Calu3 (cell line): ENCODE data around the gene APBA1. TPM values are rescaled to one million over a fixed set of nuclear protein-coding genes. Genes with fewer than 3 reads are reported as not detected.

Source experiments
- BruUV-seq: library from RNA; stranded (reverse); fragments of 400-500 nt; replicated peaks from 2 replicates; lab custom pipeline; 2021; lab: Mats Ljungman, UMichigan
- CTCF ChIA-PET: fragments of 300-600 bp; sonication (Branson Sonifier 250); formaldehyde crosslinking; loops from one replicate; lab custom pipeline; 2022; ENCODE audit warnings: antibody characterized with exemption; lab: Charles Lee
- DNase-seq: peaks from one replicate; pipeline ENCODE4 v3.0.0; 2022
- H3K27ac Mint-ChIP-seq: one replicate; pipeline ENCODE4 v1.8.0; 2022; ENCODE audit warnings: mixed read lengths; ENCODE audit not compliant: unreplicated experiment
- H3K27me3 Mint-ChIP-seq: one replicate; pipeline ENCODE4 v1.8.0; 2022; ENCODE audit warnings: mixed read lengths; ENCODE audit not compliant: unreplicated experiment
- H3K36me3 Mint-ChIP-seq: one replicate; pipeline ENCODE4 v1.8.0; 2022; ENCODE audit warnings: mild to moderate bottlenecking, moderate library complexity, mixed read lengths; ENCODE audit not compliant: insufficient read depth, unreplicated experiment
- H3K4me1 Mint-ChIP-seq: one replicate; pipeline ENCODE4 v1.8.0; 2022; ENCODE audit warnings: mild to moderate bottlenecking, low read depth, mixed read lengths; ENCODE audit not compliant: unreplicated experiment
- H3K4me3 Mint-ChIP-seq: one replicate; pipeline ENCODE4 v1.8.0; 2022; ENCODE audit warnings: mild to moderate bottlenecking, low read depth, moderate library complexity, mixed read lengths; ENCODE audit not compliant: unreplicated experiment
- H3K9me3 Mint-ChIP-seq: one replicate; pipeline ENCODE4 v1.8.0; 2022; ENCODE audit warnings: low read depth, mixed read lengths; ENCODE audit not compliant: unreplicated experiment
- intact Hi-C: fragments of 100-400 bp; cut with micrococcal nuclease; formaldehyde crosslinking; loops from one replicate; pipeline ENCODE4 v1.10.0; 2022; ENCODE audit not compliant: unreplicated experiment
- total RNA-seq: library from RNA; stranded (reverse); gene quantifications from 2 replicates; pipeline ENCODE4 v1.2.3, GENCODE V29; 2022
- TF ChIP-seq, protein P1 (sequence below): fragments of 200-600 bp; IDR thresholded peaks from one replicate; pipeline ENCODE4 v1.8.0; 2022; ENCODE audit warnings: antibody characterized with exemption; ENCODE audit not compliant: unreplicated experiment

APBA1 gene
- total RNA-seq, 1 experiment from 2014 or later: 4.4 TPM

DNA sequence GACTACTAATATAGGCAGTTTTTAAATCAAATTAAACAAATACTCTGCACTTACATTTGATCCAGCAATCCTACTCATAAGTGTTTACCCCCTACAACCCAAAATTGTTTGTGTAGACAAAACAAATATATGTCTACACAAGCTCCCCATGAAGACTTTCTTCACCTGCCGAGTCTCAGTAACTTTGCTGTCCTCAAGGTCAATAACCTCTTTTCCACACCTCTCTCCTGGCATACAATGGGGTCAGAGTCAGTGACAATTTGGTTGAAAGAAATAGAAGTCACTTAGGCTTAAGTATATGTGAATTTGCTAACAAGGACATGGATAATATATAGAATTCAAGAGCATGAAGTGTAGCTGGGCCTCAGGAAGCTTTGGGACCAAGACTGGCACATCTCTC is 29.1 kb downstream of the APBA1 start:
- DNase-seq: no peak
- Mint-ChIP-seq H3K36me3 (no peaks in the 10 kb centered on the region), H3K4me3 (no peak overlapping the region), H3K27me3 (no peaks in the 10 kb centered on the region), H3K4me1 (peaks cover 15% of the 10 kb centered on the region), H3K9me3 (no peaks in the 10 kb centered on the region), H3K27ac (no peak overlapping the region)
- CTCF ChIA-PET: no interaction called here
- intact Hi-C loops: no loop called here
- TF ChIP-seq, protein P1, sequence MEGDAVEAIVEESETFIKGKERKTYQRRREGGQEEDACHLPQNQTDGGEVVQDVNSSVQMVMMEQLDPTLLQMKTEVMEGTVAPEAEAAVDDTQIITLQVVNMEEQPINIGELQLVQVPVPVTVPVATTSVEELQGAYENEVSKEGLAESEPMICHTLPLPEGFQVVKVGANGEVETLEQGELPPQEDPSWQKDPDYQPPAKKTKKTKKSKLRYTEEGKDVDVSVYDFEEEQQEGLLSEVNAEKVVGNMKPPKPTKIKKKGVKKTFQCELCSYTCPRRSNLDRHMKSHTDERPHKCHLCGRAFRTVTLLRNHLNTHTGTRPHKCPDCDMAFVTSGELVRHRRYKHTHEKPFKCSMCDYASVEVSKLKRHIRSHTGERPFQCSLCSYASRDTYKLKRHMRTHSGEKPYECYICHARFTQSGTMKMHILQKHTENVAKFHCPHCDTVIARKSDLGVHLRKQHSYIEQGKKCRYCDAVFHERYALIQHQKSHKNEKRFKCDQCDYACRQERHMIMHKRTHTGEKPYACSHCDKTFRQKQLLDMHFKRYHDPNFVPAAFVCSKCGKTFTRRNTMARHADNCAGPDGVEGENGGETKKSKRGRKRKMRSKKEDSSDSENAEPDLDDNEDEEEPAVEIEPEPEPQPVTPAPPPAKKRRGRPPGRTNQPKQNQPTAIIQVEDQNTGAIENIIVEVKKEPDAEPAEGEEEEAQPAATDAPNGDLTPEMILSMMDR: no peak
- no TSS peak for BruUV-seq

DNA sequence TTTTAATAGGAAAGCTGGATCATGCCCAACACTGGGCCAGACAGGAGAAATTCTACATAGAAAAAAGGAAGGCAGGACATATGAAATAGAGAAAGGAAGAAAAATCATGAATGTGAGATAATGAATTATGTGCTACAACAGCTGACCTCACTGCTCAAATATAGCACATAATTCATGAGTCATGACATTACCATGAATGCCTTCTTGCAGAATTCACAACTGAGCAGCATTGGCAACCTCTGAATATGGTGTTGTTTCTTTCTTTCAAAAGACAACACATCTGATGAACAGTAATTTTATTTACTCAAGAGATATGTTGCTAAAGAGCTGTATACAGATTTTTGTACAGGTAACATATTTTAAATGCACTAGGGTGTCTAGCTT is 34.4 kb downstream of the APBA1 start:
- H3K4me1 Mint-ChIP-seq: no peaks in the 10 kb centered on the region
- no peaks in the 10 kb centered on the region for H3K9me3 Mint-ChIP-seq
- BruUV-seq: no TSS peak
- DNase-seq: no peak
- no peaks in the 10 kb centered on the region for H3K27me3 Mint-ChIP-seq
- no peak overlapping the region for H3K4me3 Mint-ChIP-seq
- CTCF ChIA-PET: no interaction called here
- no peak overlapping the region for H3K27ac Mint-ChIP-seq
- no peaks in the 10 kb centered on the region for H3K36me3 Mint-ChIP-seq
- intact Hi-C loops: no loop called here
- TF ChIP-seq, protein P1: no peak

DNA sequence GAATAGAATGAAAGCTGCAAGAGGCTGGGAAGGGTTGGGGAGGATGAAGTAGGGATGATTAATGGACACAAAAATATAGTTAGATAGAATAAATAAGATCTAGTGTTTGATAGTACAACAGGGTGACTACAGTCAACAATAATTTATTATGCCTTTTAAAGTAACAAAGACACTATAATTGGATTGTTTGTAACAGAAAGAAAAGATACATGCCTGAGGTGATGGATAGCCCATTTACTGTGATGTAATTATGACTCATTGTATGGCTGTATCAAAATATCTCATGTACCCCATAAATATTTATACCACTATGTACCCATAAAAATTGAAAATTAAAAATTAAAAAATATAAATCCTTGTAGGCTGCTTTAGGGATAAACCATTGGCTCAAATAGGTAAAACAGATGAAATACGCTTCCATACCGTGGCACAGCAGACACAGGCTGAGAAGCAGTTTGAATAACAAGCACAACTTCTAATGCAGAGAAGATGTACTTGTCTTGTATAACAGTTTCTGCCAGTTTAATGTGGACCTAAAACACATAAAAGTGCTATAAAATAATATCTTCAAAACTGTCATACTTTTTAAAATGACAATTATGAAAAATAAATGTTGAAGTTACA is 34.9 kb downstream of the APBA1 start:
- CTCF ChIA-PET: no interaction called here
- no peak overlapping the region for H3K27ac Mint-ChIP-seq
- H3K9me3 Mint-ChIP-seq: no peaks in the 10 kb centered on the region
- H3K4me3 Mint-ChIP-seq: no peak overlapping the region
- no peaks in the 10 kb centered on the region for H3K4me1 Mint-ChIP-seq
- intact Hi-C loops: no loop called here
- no peaks in the 10 kb centered on the region for H3K36me3 Mint-ChIP-seq
- DNase-seq: no peak
- TF ChIP-seq, protein P1: no peak
- H3K27me3 Mint-ChIP-seq: no peaks in the 10 kb centered on the region
- BruUV-seq: no TSS peak

DNA sequence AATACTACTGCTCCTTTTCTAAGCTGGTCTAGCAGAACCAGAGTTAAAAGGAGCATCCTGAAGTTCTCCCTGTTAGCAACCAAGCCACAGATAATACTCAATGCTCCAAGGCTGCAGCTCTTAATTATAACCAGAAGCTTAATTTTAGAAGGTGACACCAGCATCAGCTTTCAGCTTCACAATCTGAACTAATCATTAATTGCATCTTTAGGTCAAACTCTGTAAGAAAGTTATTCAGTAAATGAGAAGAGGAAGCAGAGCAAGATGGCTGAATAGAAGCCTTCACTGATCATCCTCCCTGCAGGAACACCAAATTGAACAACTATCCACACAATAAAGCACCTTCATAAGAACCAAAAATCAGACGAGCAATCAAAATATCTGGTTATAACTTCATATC is 38.5 kb downstream of the APBA1 start:
- CTCF ChIA-PET: no interaction called here
- H3K36me3 Mint-ChIP-seq: no peaks in the 10 kb centered on the region
- H3K4me3 Mint-ChIP-seq: no peak overlapping the region
- H3K4me1 Mint-ChIP-seq: no peaks in the 10 kb centered on the region
- no TSS peak for BruUV-seq
- no peaks in the 10 kb centered on the region for H3K27me3 Mint-ChIP-seq
- peaks cover 5% of the 10 kb centered on the region for H3K9me3 Mint-ChIP-seq
- H3K27ac Mint-ChIP-seq: no peak overlapping the region
- intact Hi-C loops: no loop called here
- DNase-seq: no peak
- TF ChIP-seq, protein P1: no peak
